ENCODE data around the gene DAB1. TPM values are rescaled to one million over a fixed set of nuclear protein-coding genes. Genes with fewer than 3 reads are reported as not detected.

DAB1 gene
- total and polyA plus RNA-seq, 4 donors, result 0.05 to 2.6 (median 1.8) TPM

DNA sequence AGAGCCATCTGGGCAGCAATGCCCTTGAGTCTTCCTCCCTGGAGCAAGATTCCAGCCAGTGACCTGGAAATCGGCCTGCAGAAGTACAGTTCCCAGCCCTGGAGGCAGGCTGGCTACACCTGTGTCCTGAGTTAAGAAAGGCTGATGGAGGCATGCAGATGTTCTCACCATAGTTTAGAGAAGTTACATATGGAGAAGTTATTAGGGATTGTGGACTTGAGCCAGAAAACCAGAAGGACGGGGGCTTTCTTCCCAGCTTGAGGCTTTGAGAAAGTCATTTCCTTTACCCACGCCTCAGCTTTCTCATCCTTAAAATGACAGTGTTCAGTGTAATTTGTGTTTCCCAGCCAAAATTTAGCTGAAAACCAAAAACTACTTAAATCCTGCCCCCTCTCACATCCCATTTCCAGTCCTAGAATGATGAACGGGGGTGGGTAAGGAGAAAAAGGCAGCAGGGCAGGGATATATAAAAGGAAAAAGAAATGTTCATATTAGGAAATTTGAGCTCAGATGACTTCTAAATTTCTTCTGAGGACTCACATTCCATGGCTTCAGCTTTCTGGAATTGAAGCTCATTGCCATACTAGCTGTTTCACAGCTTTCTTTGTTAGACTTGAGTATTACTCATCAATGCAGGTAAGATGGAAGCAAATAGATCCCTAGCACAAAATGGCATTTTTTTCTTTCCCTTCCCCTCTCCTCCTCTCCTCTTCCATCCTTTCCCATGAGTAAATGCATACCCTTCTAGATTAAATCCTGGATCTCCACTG lies 443.7 kb downstream of the DAB1 start:
- intact Hi-C loops (cut with DNase I), result no loop called here
- H3K9me3 ChIP-seq (ENCODE audit: control insufficient read depth, low read length), result no peaks in the 10 kb centered on the region
- no peak for ATAC-seq (ENCODE audit: low FRiP score)
- WGBS, 2 donors, result 41 to 53% methylated on average over 4 of the region's 4 CpGs
- H3K4me1 ChIP-seq (ENCODE audit: control insufficient read depth in 1 of 2, insufficient read depth in 2 of 2, low read length in 2 of 2), result no peaks in the 10 kb centered on the region
- H3K4me3 ChIP-seq (ENCODE audit: low read length in 2 of 2), result no peak overlapping the region
- H3K36me3 ChIP-seq (ENCODE audit: control insufficient read depth in 1 of 2, insufficient read depth in 2 of 2, low read length in 1 of 2), result no peaks in the 10 kb centered on the region
- peaks cover 0 to 2% of the 10 kb centered on the region in 2 donors for H3K27me3 ChIP-seq (ENCODE audit: control insufficient read depth in 1 of 2, insufficient read depth in 2 of 2, low read length in 1 of 2)
- DNase-seq, result no peak
- H3K27ac ChIP-seq (ENCODE audit: low read depth in 1 of 2, low read length in 2 of 2), result no peak overlapping the region

DNA sequence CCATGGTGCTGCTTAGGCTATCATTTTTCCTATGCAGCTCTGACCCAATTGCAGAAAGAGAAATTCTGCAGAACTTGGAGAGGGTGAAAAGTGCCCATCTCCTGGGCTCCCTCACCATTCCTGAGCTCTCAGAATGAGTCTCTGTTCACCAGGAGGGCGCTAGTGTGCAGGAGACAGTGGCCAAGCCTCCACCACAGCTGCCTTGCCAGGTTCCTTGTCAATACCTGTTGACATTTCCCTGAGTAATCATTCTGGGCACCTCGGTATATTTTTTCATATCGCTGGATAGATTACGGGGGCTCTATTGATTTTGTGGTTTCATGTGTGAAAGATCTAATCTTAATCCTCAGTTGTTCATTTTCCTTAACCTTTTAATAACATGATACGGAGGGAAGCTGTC lies 445.0 kb downstream of the DAB1 start:
- no peak for ATAC-seq (ENCODE audit: low FRiP score)
- intact Hi-C loops (cut with DNase I), result no loop called here
- Histone ChIP-seq H3K4me3 (ENCODE audit: low read length in 2 of 2) (no peak overlapping the region), H3K4me1 (ENCODE audit: control insufficient read depth in 1 of 2, insufficient read depth in 2 of 2, low read length in 2 of 2) (no peaks in the 10 kb centered on the region), H3K9me3 (ENCODE audit: control insufficient read depth, low read length) (no peaks in the 10 kb centered on the region), H3K36me3 (ENCODE audit: control insufficient read depth in 1 of 2, insufficient read depth in 2 of 2, low read length in 1 of 2) (no peaks in the 10 kb centered on the region), H3K27me3 (ENCODE audit: control insufficient read depth in 1 of 2, insufficient read depth in 2 of 2, low read length in 1 of 2) (peaks cover 0 to under 1% of the 10 kb centered on the region in 2 donors), H3K27ac (ENCODE audit: low read depth in 1 of 2, low read length in 2 of 2) (no peak overlapping the region)
- 60 to 73% methylated on average over 5 of the region's 5 CpGs for WGBS, 2 donors
- no peak for DNase-seq

DNA sequence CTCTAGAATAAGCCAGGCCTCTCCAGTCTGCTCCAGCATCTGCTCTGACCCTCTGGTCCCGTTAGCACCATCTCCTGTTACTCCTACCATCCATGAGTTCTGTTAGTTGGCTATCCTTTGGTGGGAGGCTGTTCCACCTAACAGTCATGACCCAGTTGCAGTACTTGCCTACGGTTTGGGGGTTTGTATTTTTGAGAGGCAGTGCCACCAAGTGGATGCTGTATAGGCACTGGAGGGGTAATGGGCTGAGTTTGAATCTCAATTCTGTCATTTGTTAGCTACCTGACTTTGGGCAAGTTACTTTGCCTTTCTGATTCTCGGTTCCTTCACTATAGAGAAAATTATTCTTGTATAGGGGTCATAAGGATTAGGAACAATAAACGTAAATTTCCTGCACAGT lies 445.9 kb downstream of the DAB1 start:
- Histone ChIP-seq H3K27me3 (ENCODE audit: control insufficient read depth in 1 of 2, insufficient read depth in 2 of 2, low read length in 1 of 2) (no peaks in the 10 kb centered on the region), H3K9me3 (ENCODE audit: control insufficient read depth, low read length) (no peaks in the 10 kb centered on the region), H3K4me3 (ENCODE audit: low read length in 2 of 2) (no peak overlapping the region), H3K36me3 (ENCODE audit: control insufficient read depth in 1 of 2, insufficient read depth in 2 of 2, low read length in 1 of 2) (no peaks in the 10 kb centered on the region), H3K27ac (ENCODE audit: low read depth in 1 of 2, low read length in 2 of 2) (no peak overlapping the region), H3K4me1 (ENCODE audit: control insufficient read depth in 1 of 2, insufficient read depth in 2 of 2, low read length in 2 of 2) (no peaks in the 10 kb centered on the region)
- no peak for ATAC-seq (ENCODE audit: low FRiP score)
- no peak for DNase-seq
- intact Hi-C loops (cut with DNase I), result no loop called here
- WGBS, 2 donors, result 64 to 72% methylated on average over 4 of the region's 4 CpGs

DNA sequence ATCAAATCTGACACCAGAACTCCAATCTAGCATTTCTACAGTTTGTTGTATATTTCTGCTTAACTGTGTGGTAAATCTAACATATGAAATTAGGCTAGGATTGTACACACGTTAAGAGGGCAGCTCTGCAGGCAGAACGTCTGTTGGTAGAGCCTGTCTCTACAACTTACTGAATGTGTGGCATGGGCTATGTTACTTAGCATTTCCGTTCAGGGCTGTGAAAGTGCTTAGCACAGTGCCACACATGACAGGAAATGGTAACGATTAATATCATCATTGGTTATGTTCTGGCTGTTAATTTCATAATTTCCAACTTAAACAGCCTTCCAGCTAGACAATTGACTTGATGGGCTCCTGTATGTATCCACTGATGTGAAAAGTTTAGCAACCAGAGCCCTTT lies 448.4 kb downstream of the DAB1 start:
- ATAC-seq (ENCODE audit: low FRiP score), result no peak
- no peak for DNase-seq
- 67 to 79% methylated on average over 4 of the region's 4 CpGs for WGBS, 2 donors
- intact Hi-C loops (cut with DNase I), result no loop called here
- no peaks in the 10 kb centered on the region for H3K27me3 ChIP-seq (ENCODE audit: control insufficient read depth in 1 of 2, insufficient read depth in 2 of 2, low read length in 1 of 2)
- peaks cover 2% of the 10 kb centered on the region for H3K9me3 ChIP-seq (ENCODE audit: control insufficient read depth, low read length)
- H3K4me3 ChIP-seq (ENCODE audit: low read length in 2 of 2), result no peak overlapping the region
- H3K36me3 ChIP-seq (ENCODE audit: control insufficient read depth in 1 of 2, insufficient read depth in 2 of 2, low read length in 1 of 2), result no peaks in the 10 kb centered on the region
- H3K4me1 ChIP-seq (ENCODE audit: control insufficient read depth in 1 of 2, insufficient read depth in 2 of 2, low read length in 2 of 2), result no peaks in the 10 kb centered on the region
- H3K27ac ChIP-seq (ENCODE audit: low read depth in 1 of 2, low read length in 2 of 2), result no peak overlapping the region

DNA sequence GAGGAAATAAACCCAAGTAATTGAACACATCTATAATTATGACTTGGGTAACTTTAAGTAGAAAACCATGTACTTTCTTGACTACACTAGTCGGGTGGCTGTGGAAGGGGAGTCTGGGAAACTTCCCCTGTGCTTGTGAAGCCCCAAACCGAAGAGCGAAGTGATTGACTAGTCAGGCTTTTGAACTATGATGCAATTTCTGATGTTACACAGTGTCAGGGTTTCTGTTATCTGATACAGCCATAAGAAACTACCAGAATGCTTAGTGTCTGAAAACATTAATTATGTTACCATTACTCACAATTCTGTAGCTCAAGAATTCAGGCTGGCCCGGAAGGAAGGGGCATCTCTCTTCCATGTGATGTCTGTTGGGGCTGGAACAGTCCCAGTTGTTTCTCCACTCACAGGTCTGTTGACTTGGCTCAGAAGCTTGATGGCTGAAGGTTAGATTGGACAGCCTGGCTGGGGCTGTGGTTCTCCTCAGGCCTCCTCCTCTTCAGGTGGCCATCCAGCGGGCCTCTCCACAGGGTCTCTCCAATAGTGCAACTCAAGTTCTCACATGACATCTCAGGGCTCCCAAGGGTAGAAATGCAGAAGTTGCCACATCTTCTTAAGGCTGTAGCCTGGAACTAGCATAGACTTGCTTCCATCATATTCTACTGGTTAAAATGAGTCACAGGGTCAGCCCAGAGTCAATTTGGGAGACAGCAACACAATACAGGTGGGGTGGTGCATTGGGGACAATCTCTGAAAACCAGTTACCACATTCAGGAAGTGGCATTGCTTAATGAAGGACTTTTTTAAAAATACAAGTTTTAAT lies 449.7 kb downstream of the DAB1 start:
- H3K27me3 ChIP-seq (ENCODE audit: control insufficient read depth in 1 of 2, insufficient read depth in 2 of 2, low read length in 1 of 2), result no peaks in the 10 kb centered on the region
- intact Hi-C loops (cut with DNase I), result no loop called here
- no peak overlapping the region for H3K4me3 ChIP-seq (ENCODE audit: low read length in 2 of 2)
- WGBS, 2 donors, result 69 to 79% methylated on average over 5 of the region's 5 CpGs
- H3K36me3 ChIP-seq (ENCODE audit: control insufficient read depth in 1 of 2, insufficient read depth in 2 of 2, low read length in 1 of 2), result no peaks in the 10 kb centered on the region
- no peak for DNase-seq
- H3K4me1 ChIP-seq (ENCODE audit: control insufficient read depth in 1 of 2, insufficient read depth in 2 of 2, low read length in 2 of 2), result no peaks in the 10 kb centered on the region
- ATAC-seq (ENCODE audit: low FRiP score), result no peak
- H3K9me3 ChIP-seq (ENCODE audit: control insufficient read depth, low read length), result peaks cover 4% of the 10 kb centered on the region
- H3K27ac ChIP-seq (ENCODE audit: low read depth in 1 of 2, low read length in 2 of 2), result no peak overlapping the region

DNA sequence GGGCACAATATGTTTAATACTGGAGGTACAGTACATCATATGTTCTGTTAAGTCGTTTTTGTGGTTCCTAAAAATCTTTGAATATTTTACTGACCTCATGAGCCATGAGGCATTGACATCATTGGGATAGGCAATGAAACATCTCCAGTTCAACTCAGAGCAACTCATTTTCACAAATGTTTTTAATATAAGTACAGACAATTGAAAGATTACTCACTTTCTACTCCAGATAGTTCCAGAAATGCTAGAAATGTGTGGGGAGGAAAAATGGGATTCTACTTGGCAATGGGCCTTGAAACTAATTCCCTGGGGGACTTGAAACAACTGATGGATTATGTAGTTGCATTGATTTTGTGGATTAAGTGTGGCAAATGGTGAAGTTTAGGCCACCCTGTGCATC lies 450.9 kb downstream of the DAB1 start:
- Histone ChIP-seq H3K27ac (ENCODE audit: low read depth in 1 of 2, low read length in 2 of 2) (no peak overlapping the region), H3K4me1 (ENCODE audit: control insufficient read depth in 1 of 2, insufficient read depth in 2 of 2, low read length in 2 of 2) (no peaks in the 10 kb centered on the region), H3K27me3 (ENCODE audit: control insufficient read depth in 1 of 2, insufficient read depth in 2 of 2, low read length in 1 of 2) (no peaks in the 10 kb centered on the region), H3K4me3 (ENCODE audit: low read length in 2 of 2) (no peak overlapping the region), H3K36me3 (ENCODE audit: control insufficient read depth in 1 of 2, insufficient read depth in 2 of 2, low read length in 1 of 2) (no peaks in the 10 kb centered on the region), H3K9me3 (ENCODE audit: control insufficient read depth, low read length) (peaks cover 4% of the 10 kb centered on the region)
- DNase-seq, result no peak
- 64 to 67% methylated on average over 1 of the region's 1 CpG for WGBS, 2 donors
- intact Hi-C loops (cut with DNase I), result no loop called here
- ATAC-seq (ENCODE audit: low FRiP score), result no peak

DNA sequence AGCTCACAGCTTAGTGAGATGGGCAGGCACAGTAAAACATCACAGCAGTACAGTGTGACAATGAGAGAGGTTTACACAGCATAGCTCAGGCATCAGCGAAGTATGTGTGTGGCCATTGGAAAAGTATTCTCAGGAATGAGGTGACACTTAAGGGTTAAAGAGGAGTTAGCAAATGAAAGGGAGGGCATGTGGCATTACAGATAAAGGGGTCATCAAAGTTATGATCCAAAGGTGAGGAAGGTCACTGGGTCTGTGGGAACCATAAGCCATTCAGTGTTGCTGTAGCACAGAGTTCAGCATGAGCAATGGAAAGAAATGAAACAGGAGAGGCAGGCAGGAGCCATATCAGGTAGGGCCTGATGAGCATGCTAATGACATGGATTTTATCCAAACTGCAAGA lies 453.6 kb downstream of the DAB1 start:
- H3K27me3 ChIP-seq (ENCODE audit: control insufficient read depth in 1 of 2, insufficient read depth in 2 of 2, low read length in 1 of 2), result no peaks in the 10 kb centered on the region
- WGBS, 2 donors, result 86 to 87% methylated on average over 1 of the region's 1 CpG
- intact Hi-C loops (cut with DNase I), result no loop called here
- no peak overlapping the region for H3K27ac ChIP-seq (ENCODE audit: low read depth in 1 of 2, low read length in 2 of 2)
- H3K4me3 ChIP-seq (ENCODE audit: low read length in 2 of 2), result no peak overlapping the region
- no peaks in the 10 kb centered on the region for H3K4me1 ChIP-seq (ENCODE audit: control insufficient read depth in 1 of 2, insufficient read depth in 2 of 2, low read length in 2 of 2)
- DNase-seq (no peak), ATAC-seq (ENCODE audit: low FRiP score) (peak; percentile 15)
- peaks cover 4% of the 10 kb centered on the region for H3K9me3 ChIP-seq (ENCODE audit: control insufficient read depth, low read length)
- H3K36me3 ChIP-seq (ENCODE audit: control insufficient read depth in 1 of 2, insufficient read depth in 2 of 2, low read length in 1 of 2), result no peaks in the 10 kb centered on the region

DNA sequence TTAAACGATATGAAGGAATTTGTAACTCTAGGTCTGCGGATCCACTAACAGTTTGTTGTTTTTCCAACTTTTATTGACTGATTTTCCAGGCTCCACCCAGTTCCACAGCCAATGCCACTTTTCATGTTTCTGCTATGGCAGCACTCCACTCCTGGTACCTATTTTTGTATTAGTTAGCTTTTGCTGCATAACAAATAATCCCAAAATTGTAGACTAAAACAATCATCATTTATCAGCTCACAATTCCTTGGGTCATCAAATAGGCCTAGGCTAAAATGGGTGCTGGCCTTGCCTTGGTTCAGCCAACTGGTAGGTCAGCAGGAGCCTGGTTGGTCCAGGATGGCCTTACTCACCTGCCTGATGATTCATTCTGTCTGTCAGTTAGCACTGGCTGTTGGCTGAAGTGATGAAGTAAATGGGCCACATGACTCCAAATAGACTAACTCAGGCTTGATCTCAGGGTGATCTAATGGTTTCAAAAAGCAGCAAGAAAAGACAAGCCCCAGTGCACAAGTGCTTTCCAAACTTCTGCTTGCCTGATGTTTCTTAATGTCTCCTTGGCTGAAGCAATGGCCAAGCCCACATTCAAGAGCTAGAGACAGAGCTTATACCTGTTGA lies 454.9 kb downstream of the DAB1 start:
- no peaks in the 10 kb centered on the region for H3K36me3 ChIP-seq (ENCODE audit: control insufficient read depth in 1 of 2, insufficient read depth in 2 of 2, low read length in 1 of 2)
- peaks cover 4% of the 10 kb centered on the region for H3K9me3 ChIP-seq (ENCODE audit: control insufficient read depth, low read length)
- H3K4me1 ChIP-seq (ENCODE audit: control insufficient read depth in 1 of 2, insufficient read depth in 2 of 2, low read length in 2 of 2), result no peaks in the 10 kb centered on the region
- 84 to 91% methylated on average over 2 of the region's 2 CpGs for WGBS, 2 donors
- no peak overlapping the region for H3K27ac ChIP-seq (ENCODE audit: low read depth in 1 of 2, low read length in 2 of 2)
- no peaks in the 10 kb centered on the region for H3K27me3 ChIP-seq (ENCODE audit: control insufficient read depth in 1 of 2, insufficient read depth in 2 of 2, low read length in 1 of 2)
- no peak overlapping the region for H3K4me3 ChIP-seq (ENCODE audit: low read length in 2 of 2)
- DNase-seq (no peak), ATAC-seq (ENCODE audit: low FRiP score) (no peak)
- intact Hi-C loops (cut with DNase I), result no loop called here
